HepG2 (cell line): ENCODE measurements around the gene KIF21B. TPM values are rescaled to one million over a fixed set of nuclear protein-coding genes. Genes with fewer than 3 reads are reported as not detected.

ENCODE experiments used
- ATAC-seq: fragments of 200-7000 bp; cut with Tn5 transposase; 3 replicates; pipeline ENCODE4 v1.9.1; 2020; ENCODE audit warnings: mild to moderate bottlenecking, moderate library complexity
- BruUV-seq: library from RNA; stranded (reverse); fragments of 400-500 nt; replicated peaks from 2 replicates; lab custom pipeline; 2021; lab: Mats Ljungman, UMichigan
- CTCF ChIA-PET: fragments of 300-600 bp; formaldehyde crosslinking; extraction: SDS; loops from one replicate; lab custom pipeline; 2021; ENCODE audit warnings: low total read pairs, inconsistent platforms, low intra/inter-chr PET ratio; lab: Yijun Ruan, JAX
- POLR2A ChIA-PET: fragments of 350-600 bp; sonication (Branson Sonifier 250); formaldehyde crosslinking; loops from one replicate; lab custom pipeline; 2020; ENCODE audit warnings: antibody characterized with exemption, inconsistent platforms; lab: Yijun Ruan, JAX
- DNase-seq: peaks from one replicate; pipeline ENCODE4 v3.0.0-alpha.2; 2015; ENCODE audit warnings: low spot score
- FAIRE-seq: peaks from 3 replicates; lab custom pipeline; 2011; peaks lifted over from hg19 to GRCh38; lab: Jason Lieb, UNC
- H2AFZ ChIP-seq: one replicate; pipeline ENCODE4 v1.6.1; 2011; ENCODE audit warnings: low read length, inconsistent platforms
- H3K27ac ChIP-seq: fragments of 300-600 bp; 3 replicates; pipeline ENCODE4 v1.8.0; 2011; ENCODE audit warnings: mixed run types, mild to moderate bottlenecking, mixed read lengths, low read length, inconsistent platforms; ENCODE audit not compliant: insufficient read depth; ENCODE audit errors: extremely low read length
- H3K27me3 ChIP-seq, 2 experiments: fragments of 200-600 bp in 1 of 2; 2 replicates in 1 of 2; 3 replicates in 1 of 2; pipeline versions ENCODE4 v1.6.0 to v1.8.0; 2011; ENCODE audit warnings: low read length in 2 of 2, mild to moderate bottlenecking in 2 of 2, moderate library complexity in 2 of 2, inconsistent platforms in 1 of 2; ENCODE audit not compliant: insufficient read depth in 2 of 2, control insufficient read depth in 1 of 2
- H3K36me3 ChIP-seq, 2 experiments: fragments of 200-600 bp in 1 of 2; replicated peaks in 1 of 2; 2 replicates in 1 of 2; 3 replicates in 1 of 2; pipeline versions ENCODE4 v1.5.1 to v1.8.0; 2011; ENCODE audit warnings: low read length in 2 of 2, inconsistent platforms in 1 of 2; ENCODE audit not compliant: insufficient read depth in 2 of 2, control insufficient read depth in 1 of 2
- H3K4me1 ChIP-seq: 2 replicates; pipeline ENCODE4 v1.5.1; 2012; ENCODE audit warnings: low read length, inconsistent platforms; ENCODE audit not compliant: insufficient read depth
- H3K4me2 ChIP-seq: 2 replicates; pipeline ENCODE4 v1.6.0; 2011; ENCODE audit warnings: low read depth, low read length, inconsistent platforms
- H3K4me3 ChIP-seq, 3 experiments: fragments of 200-600 bp in 1 of 3; sonication (generic), shearing (Covaris generic) in 1 of 3; replicated peaks in 1 of 3; 2 replicates each; pipeline ENCODE4 v1.5.1; 2011 to 2016; ENCODE audit warnings: low read length in 3 of 3, inconsistent platforms in 2 of 3, low read depth in 2 of 3, mild to moderate bottlenecking in 2 of 3, control low read depth in 1 of 3, mixed read lengths in 1 of 3; ENCODE audit not compliant: insufficient read depth in 1 of 3
- H3K79me2 ChIP-seq: one replicate; pipeline ENCODE4 v1.6.1; 2011; ENCODE audit warnings: low read length, inconsistent platforms; ENCODE audit not compliant: insufficient read depth
- H3K9ac ChIP-seq: 2 replicates; pipeline ENCODE4 v1.6.0; 2011; ENCODE audit warnings: mild to moderate bottlenecking, low read depth, low read length, inconsistent platforms; ENCODE audit not compliant: insufficient read depth
- H3K9me3 ChIP-seq: 2 replicates; pipeline ENCODE4 v1.5.1; 2012; ENCODE audit warnings: mild to moderate bottlenecking, low read length
- H4K20me1 ChIP-seq: 2 replicates; pipeline ENCODE4 v1.6.0; 2011; ENCODE audit warnings: inconsistent platforms, mild to moderate bottlenecking, low read length, moderate library complexity; ENCODE audit not compliant: insufficient read depth
- AGO2 ChIP-seq: fragments of 200-400 bp; formaldehyde crosslinking; optimal IDR thresholded peaks from 2 replicates; pipeline ENCODE3; 2017; ENCODE audit warnings: mild to moderate bottlenecking, low read depth, low read length, moderate library complexity
- AHDC1 ChIP-seq: sonication (generic); formaldehyde crosslinking; IDR thresholded peaks from 2 replicates; pipeline ENCODE4 v1.5.1; 2020; ENCODE audit warnings: mild to moderate bottlenecking, missing genetic modification reagents, borderline replicate concordance
- ATM ChIP-seq: fragments of 450-650 bp; IDR thresholded peaks from 2 replicates; pipeline ENCODE4 v1.7.1; 2017; ENCODE audit warnings: mild to moderate bottlenecking, borderline replicate concordance
- EEA1 ChIP-seq: sonication (generic); formaldehyde crosslinking; IDR thresholded peaks from 2 replicates; pipeline ENCODE4 v1.5.1; 2020; ENCODE audit warnings: mild to moderate bottlenecking, missing genetic modification reagents, borderline replicate concordance
- EZH2 ChIP-seq: conservative IDR thresholded peaks from 2 replicates; pipeline ENCODE4 v1.6.1; 2012; ENCODE audit warnings: mild to moderate bottlenecking, low read depth, low read length, moderate library complexity
- GFI1 ChIP-seq: sonication (generic); formaldehyde crosslinking; IDR thresholded peaks from 2 replicates; pipeline ENCODE4 v1.5.0; 2020; ENCODE audit warnings: missing genetic modification reagents, mild to moderate bottlenecking, borderline replicate concordance
- MYC ChIP-seq: sonication (generic); formaldehyde crosslinking; IDR thresholded peaks from 2 replicates; pipeline ENCODE4 v1.9.0; 2021; ENCODE audit warnings: missing genetic modification reagents, borderline replicate concordance
- RELA ChIP-seq: sonication (generic); formaldehyde crosslinking; IDR thresholded peaks from 2 replicates; pipeline ENCODE4 v1.4.0; 2020; ENCODE audit warnings: missing genetic modification reagents
- TARDBP ChIP-seq: sonication (generic); formaldehyde crosslinking; IDR thresholded peaks from 2 replicates; pipeline ENCODE4 v1.8.0; 2022; ENCODE audit warnings: mild to moderate bottlenecking, missing genetic modification reagents
- ZBTB3 ChIP-seq: sonication (generic); formaldehyde crosslinking; IDR thresholded peaks from 2 replicates; pipeline ENCODE4 v1.4.0; 2020; ENCODE audit warnings: low read depth, mild to moderate bottlenecking, moderate library complexity, missing genetic modification reagents, borderline replicate concordance
- ZBTB33 ChIP-seq: sonication (generic); formaldehyde crosslinking; IDR thresholded peaks from 2 replicates; pipeline ENCODE4 v1.4.0; 2020; ENCODE audit warnings: missing genetic modification reagents
- ZBTB7A ChIP-seq: sonication (generic); formaldehyde crosslinking; IDR thresholded peaks from 2 replicates; pipeline ENCODE4 v1.8.0; 2022; ENCODE audit warnings: mild to moderate bottlenecking, missing genetic modification reagents
- ZNF160 ChIP-seq: sonication (generic); formaldehyde crosslinking; IDR thresholded peaks from 2 replicates; pipeline ENCODE4 v1.8.0; 2022; ENCODE audit warnings: mild to moderate bottlenecking, inconsistent platforms, missing genetic modification reagents
- ZNF615 ChIP-seq: sonication (generic); formaldehyde crosslinking; IDR thresholded peaks from 2 replicates; pipeline ENCODE4 v1.5.0; 2020; ENCODE audit warnings: mild to moderate bottlenecking, missing genetic modification reagents, borderline replicate concordance
- ZNF770 ChIP-seq: sonication (generic); formaldehyde crosslinking; IDR thresholded peaks from 2 replicates; pipeline ENCODE4 v1.5.0; 2020; ENCODE audit warnings: mild to moderate bottlenecking, missing genetic modification reagents
- WGBS: methylation state at CpG from one replicate; pipeline ENCODE4 v1.1.6; 2017; ENCODE audit warnings: low lambda C conversion rate; 5-methylcytosine and 5-hydroxymethylcytosine counted together
- in situ Hi-C: cut with HindIII; loops from 2 replicates; pipeline ENCODE4 v1.10.0; 2017; ENCODE audit warnings: low pct_unique_long_range_greater_than_20kb; ENCODE audit not compliant: extremely low pct_ligation_motif_present
- intact Hi-C: fragments of 100-400 bp; cut with micrococcal nuclease; formaldehyde crosslinking; loops from one replicate; pipeline ENCODE4 v1.10.0; 2022; ENCODE audit not compliant: unreplicated experiment
- polyA plus RNA-seq, 8 experiments: library from polyadenylated mRNA; depleted of rRNA in 3 of 8; stranded (reverse) in 7 of 8; unstranded in 1 of 8; fragments of >200 nt; fragmentation: Illumina TruSeq in 4 of 8; extraction: Trizol in 4 of 8; gene quantifications; 2 replicates each; pipeline versions ENCODE4 v1.2.1 to v1.2.3, GENCODE V29; 2011 to 2016; ENCODE audit warnings: low read depth in 4 of 8, missing spikeins in 1 of 8, mixed read lengths in 1 of 8; ENCODE audit not compliant: insufficient read depth in 1 of 8
- total RNA-seq, 5 experiments: library from RNA; depleted of rRNA; stranded (reverse); fragments of >200 nt; fragmentation: Illumina TruSeq; extraction: Trizol; gene quantifications; 2 replicates each; pipeline ENCODE4 v1.2.3, GENCODE V29; 2016; ENCODE audit warnings: low read depth in 1 of 5

Gene KIF21B
- total and polyA plus RNA-seq, 2 of the 13 experiments (the other 11 are each of a cell fraction or from before 2014, with no cell fraction given) = 0.17 to 0.20 TPM

- TF ChIP-seq EEA1 (CRISPR knock-in tag) (no peak), ZNF160 (CRISPR knock-in tag) (no peak), ZBTB7A (CRISPR knock-in tag) (no peak), TARDBP (CRISPR knock-in tag) (no peak)
Measured at GRCh38 chr1:201001962-201002361, 21.6 kb downstream of the KIF21B start (continued).

DNA sequence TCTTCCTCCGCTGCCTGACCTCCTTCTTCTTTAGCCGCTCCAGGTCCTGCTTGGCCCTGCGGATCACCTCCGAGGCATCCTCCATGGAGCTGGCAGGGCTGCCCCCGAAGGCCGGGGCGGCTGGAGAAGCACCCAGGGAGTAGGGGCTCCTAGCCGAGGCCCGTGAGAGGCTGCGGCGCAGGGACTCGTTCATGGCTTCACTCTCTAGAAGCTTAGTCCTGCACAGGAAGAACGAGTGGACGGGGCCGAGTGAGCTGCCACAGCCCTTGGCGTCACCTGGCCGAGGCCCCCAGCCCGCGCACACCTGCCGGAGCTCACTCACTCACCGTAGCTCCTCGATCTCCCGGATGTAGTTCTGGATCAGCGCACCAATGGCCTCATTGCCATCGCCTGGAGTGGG is 23.1 kb downstream of the KIF21B start:
- Histone ChIP-seq H3K27me3 (no peaks in the 10 kb centered on the region; a peak in 1 of 5 replicates), H3K27ac (no peak overlapping the region), H4K20me1 (no peaks in the 10 kb centered on the region), H3K9ac (no peak overlapping the region), H3K79me2 (no peaks in the 10 kb centered on the region), H3K4me3 (no peak overlapping the region), H3K4me2 (no peak overlapping the region), H3K4me1 (no peaks in the 10 kb centered on the region), H3K9me3 (no peaks in the 10 kb centered on the region), H2AFZ (no peak overlapping the region), H3K36me3 (no peaks in the 10 kb centered on the region)
- CTCF ChIA-PET = no interaction called here
- POLR2A ChIA-PET = no interaction called here
- in situ Hi-C loops = no loop called here
- FAIRE-seq (no peak), DNase-seq (no peak), ATAC-seq (no peak)
- intact Hi-C loops = no loop called here
- WGBS = 85% methylated on average over 13 of the region's 25 CpGs
- no TSS peak for BruUV-seq
- TF ChIP-seq AGO2 = no peak
- no peak for TF ChIP-seq ATM
- TF ChIP-seq ZBTB33 (CRISPR knock-in tag) = no peak
- no peak for TF ChIP-seq ZBTB3 (CRISPR knock-in tag)
- TF ChIP-seq RELA (CRISPR knock-in tag) = no peak
- no peak for TF ChIP-seq GFI1 (CRISPR knock-in tag)
- TF ChIP-seq MYC (CRISPR knock-in tag) = no peak
- TF ChIP-seq AHDC1 = no peak
- TF ChIP-seq EZH2 = no peak
- TF ChIP-seq ZNF770 (CRISPR knock-in tag) = no peak
- TF ChIP-seq ZNF615 (CRISPR knock-in tag) = no peak
